Common myeloid progenitor, CD34-positive (primary cell): ENCODE results near the gene GNAI3.

ENCODE experiments used
- CTCF ChIA-PET: fragments of 350-600 bp; sonication (Branson Sonifier 250); formaldehyde crosslinking; loops from one replicate; lab custom pipeline; 2021; ENCODE audit warnings: antibody characterized with exemption; lab: Charles Lee
- POLR2A ChIA-PET: fragments of 350-600 bp; sonication (Branson Sonifier 250); formaldehyde crosslinking; loops from one replicate; lab custom pipeline; 2021; ENCODE audit warnings: antibody characterized with exemption; lab: Charles Lee
- DNase-seq, 3 donors: peaks; one replicate each; pipeline versions ENCODE4 v3.0.0 to v3.0.0-alpha.2; 2013
- H3K27ac ChIP-seq, 2 experiments: 1 replicate in 1 of 2; 2 replicates in 1 of 2; pipeline ENCODE4 v1.7.0; 2013; ENCODE audit warnings: inconsistent platforms in 2 of 2, low read length in 2 of 2, mild to moderate bottlenecking in 2 of 2, low read depth in 1 of 2, moderate library complexity in 1 of 2; ENCODE audit not compliant: severe bottlenecking in 2 of 2, insufficient read depth in 1 of 2, poor library complexity in 1 of 2
- H3K27me3 ChIP-seq, 5 experiments: replicated peaks in 2 of 5; 1 replicate in 3 of 5; 2 replicates in 2 of 5; pipeline versions ENCODE4 v1.6.1 to v1.7.0; 2013; ENCODE audit warnings: low read length in 4 of 5, mild to moderate bottlenecking in 2 of 5, moderate library complexity in 2 of 5, inconsistent platforms in 1 of 5; ENCODE audit not compliant: insufficient read depth in 5 of 5, control insufficient read depth in 4 of 5
- H3K36me3 ChIP-seq, 4 experiments: 1 replicate in 2 of 4; 2 replicates in 2 of 4; pipeline versions ENCODE4 v1.6.1 to v1.7.0; 2013; ENCODE audit warnings: low read length in 3 of 4, control low read depth in 1 of 4, mild to moderate bottlenecking in 1 of 4; ENCODE audit not compliant: control insufficient read depth in 4 of 4, insufficient read depth in 4 of 4
- H3K4me1 ChIP-seq, 4 experiments: 1 replicate in 3 of 4; 2 replicates in 1 of 4; pipeline versions ENCODE4 v1.6.1 to v1.7.1; 2013; ENCODE audit warnings: low read length in 3 of 4, mild to moderate bottlenecking in 3 of 4, control low read depth in 1 of 4, inconsistent platforms in 1 of 4, moderate library complexity in 1 of 4; ENCODE audit not compliant: control insufficient read depth in 4 of 4, insufficient read depth in 4 of 4; ENCODE audit errors: control extremely low read depth in 1 of 4
- H3K4me3 ChIP-seq, 7 experiments: 1 replicate in 4 of 7; 2 replicates in 3 of 7; pipeline versions ENCODE4 v1.5.1 to v1.7.0; 2013; ENCODE audit warnings: mild to moderate bottlenecking in 7 of 7, low read length in 6 of 7, moderate library complexity in 6 of 7, inconsistent platforms in 2 of 7, low read depth in 2 of 7, control low read depth in 1 of 7; ENCODE audit not compliant: insufficient read depth in 4 of 7, control insufficient read depth in 1 of 7; ENCODE audit errors: extremely low read depth in 1 of 7
- H3K9me3 ChIP-seq, 5 experiments: 1 replicate in 4 of 5; 2 replicates in 1 of 5; pipeline versions ENCODE4 v1.6.1 to v1.7.1; 2013; ENCODE audit warnings: low read length in 4 of 5, mild to moderate bottlenecking in 2 of 5, inconsistent platforms in 1 of 5, low read depth in 1 of 5, moderate library complexity in 1 of 5; ENCODE audit not compliant: control insufficient read depth in 4 of 5, insufficient read depth in 2 of 5; ENCODE audit errors: control extremely low read depth in 1 of 5
- WGBS: methylation state at CpG from one replicate; pipeline ENCODE4 v1.1.5; 2013; ENCODE audit not compliant: insufficient coverage; 5-methylcytosine and 5-hydroxymethylcytosine counted together

The GNAI3 gene

DNA sequence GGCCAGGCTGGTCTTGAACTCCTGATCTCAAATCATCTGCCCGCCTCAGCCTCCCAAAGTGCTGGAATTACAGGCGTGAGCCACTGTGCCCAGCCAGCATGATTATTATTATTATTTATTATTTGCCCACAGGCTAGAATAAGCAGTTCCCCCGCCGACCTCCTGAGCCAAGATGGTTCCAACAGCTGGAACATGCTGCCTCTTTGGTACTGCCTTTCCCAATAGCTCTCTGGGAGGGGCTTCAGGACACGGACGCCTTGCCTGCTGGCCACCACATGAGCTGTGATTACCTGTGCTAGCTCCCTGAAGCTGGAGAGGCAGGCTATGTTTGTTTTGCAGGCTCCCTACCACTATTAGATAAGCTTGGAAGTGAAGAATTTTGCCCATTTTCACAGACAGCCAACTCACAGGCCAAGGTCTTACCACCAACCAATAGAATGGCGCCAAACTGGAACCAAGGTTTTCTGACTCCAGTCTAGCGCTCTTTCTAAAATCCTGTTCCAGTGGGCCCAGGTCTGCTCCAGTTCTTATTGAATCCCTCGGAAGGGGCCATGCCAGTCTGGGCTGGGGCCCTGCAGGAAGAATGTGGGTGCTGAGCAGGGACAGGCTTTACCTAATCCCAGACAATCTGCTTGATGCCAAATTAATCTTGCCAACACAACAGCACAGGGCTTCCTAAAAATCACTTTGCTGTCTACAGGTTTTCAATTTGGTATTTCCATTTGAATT lies 10.8 kb upstream of the GNAI3 start:
- DNase-seq, result no peak
- Histone ChIP-seq H3K4me1 (peaks cover 0 to 9% (median 2%) of the 10 kb centered on the region in 4 experiments), H3K27me3 (peaks cover 0 to 3% (median 0%) of the 10 kb centered on the region in 5 experiments), H3K27ac (no peak overlapping the region), H3K36me3 (no peaks in the 10 kb centered on the region), H3K4me3 (no peak overlapping the region), H3K9me3 (no peaks in the 10 kb centered on the region)
- ChIA-PET CTCF (interaction anchor here (1.1 to 26.3 kb wide), 9 partner anchors 5 to 446 kb away, joined by 3 to 1203 read pairs (median 4); partner anchors contain the start of genes AMIGO1, AMPD2, ATXN7L2 and CYB561D1), POLR2A (no interaction called here)
- WGBS, result 100% methylated on average over 6 of the region's 9 CpGs

DNA sequence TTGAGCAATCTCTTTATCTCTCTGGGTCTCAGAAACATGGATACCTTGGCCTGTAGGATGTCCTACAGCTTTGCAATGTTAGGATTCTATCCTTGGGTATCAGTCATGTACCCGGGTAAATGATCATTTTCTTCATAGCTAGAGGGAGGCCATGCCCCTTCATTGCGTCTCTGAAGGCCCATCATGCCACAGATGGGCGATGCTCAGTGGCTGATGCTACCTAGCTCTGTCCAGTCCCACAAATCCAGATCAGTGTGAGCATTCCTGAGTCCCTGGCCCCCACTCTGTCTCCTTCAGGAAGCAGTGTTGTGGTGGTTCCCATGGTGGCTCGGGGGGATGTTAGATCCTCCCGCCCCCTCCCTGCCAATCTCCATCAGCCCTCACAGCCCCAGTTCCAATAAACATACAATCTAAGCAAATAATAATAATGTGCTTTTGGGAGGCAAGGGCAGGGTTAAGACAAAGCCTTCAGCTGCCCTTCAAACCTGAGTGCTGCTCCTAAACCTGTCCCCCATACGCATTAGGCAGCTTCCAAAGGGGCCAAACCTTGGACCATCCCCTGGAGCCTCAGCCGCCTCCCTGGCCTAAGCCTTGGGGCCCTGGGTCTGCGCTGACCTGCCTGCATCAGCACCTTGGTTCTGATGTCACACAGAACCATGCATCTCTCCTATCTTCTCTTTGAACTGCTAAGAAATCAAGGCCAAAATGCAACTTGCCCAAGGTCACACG lies 9.4 kb upstream of the GNAI3 start:
- POLR2A ChIA-PET, result no interaction called here

DNA sequence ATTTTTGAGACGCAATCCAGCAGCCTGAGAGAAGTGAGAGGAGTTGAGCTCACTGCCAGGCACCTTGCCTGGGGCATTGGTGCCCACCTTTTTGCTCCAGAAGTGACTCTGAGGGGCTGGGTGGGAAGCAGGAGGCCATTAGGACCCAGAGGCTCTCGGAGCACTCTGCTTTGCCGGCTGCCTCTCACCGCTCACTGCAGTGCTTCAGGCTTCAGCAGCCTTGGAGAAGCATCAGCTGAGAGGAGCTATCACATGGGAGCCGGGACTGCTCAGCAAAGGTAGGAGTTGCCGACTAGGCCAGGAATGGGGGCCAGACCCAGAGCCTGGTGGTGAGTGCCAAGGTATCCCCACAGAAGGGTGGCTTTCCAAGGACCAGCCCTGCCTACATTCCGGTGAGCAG lies 8.7 kb upstream of the GNAI3 start, which contains the start of gene GPR61:
Gene GPR61, plus strand, starts transcription at position 197 of the 400 bp plus-strand sequence. CDS start 3,151 bp downstream, outside the sequence.
- Histone ChIP-seq H3K4me1 (peaks cover 0 to 7% (median 0%) of the 10 kb centered on the region in 4 experiments), H3K36me3 (no peaks in the 10 kb centered on the region), H3K4me3 (no peak within 1 kb of the TSS), H3K9me3 (no peaks in the 10 kb centered on the region), H3K27ac (no peak within 1 kb of the TSS), H3K27me3 (peaks cover 0 to 3% (median 0%) of the 10 kb centered on the region in 5 experiments)
- ChIA-PET POLR2A (no interaction called here), CTCF (interaction anchor here (1.4 to 26.3 kb wide), 6 partner anchors 7 to 444 kb away, joined by 3 to 1203 read pairs (median 116); partner anchors contain the start of genes AMIGO1, AMPD2, ATXN7L2 and CYB561D1)
- no peak for DNase-seq
- WGBS, result 91% methylated on average over 7 of the region's 7 CpGs

More for the DNA sequence above, 9.4 kb upstream of the GNAI3 start:
- no peak overlapping the region for H3K27ac ChIP-seq
- H3K4me1 ChIP-seq, result peaks cover 0 to 7% (median 0%) of the 10 kb centered on the region in 4 experiments
- H3K27me3 ChIP-seq, result peaks cover 0 to 3% (median 0%) of the 10 kb centered on the region in 5 experiments
- H3K4me3 ChIP-seq, result no peak overlapping the region
- CTCF ChIA-PET, result interaction anchor here (1.1 to 26.3 kb wide), 10 partner anchors 7 to 445 kb away, joined by 3 to 1203 read pairs (median 4); partner anchors contain the start of genes AMIGO1, AMPD2, ATXN7L2 and CYB561D1
- no peak for DNase-seq
- H3K9me3 ChIP-seq, result no peaks in the 10 kb centered on the region
- WGBS, result 100% methylated on average over 7 of the region's 9 CpGs
- no peaks in the 10 kb centered on the region for H3K36me3 ChIP-seq

DNA sequence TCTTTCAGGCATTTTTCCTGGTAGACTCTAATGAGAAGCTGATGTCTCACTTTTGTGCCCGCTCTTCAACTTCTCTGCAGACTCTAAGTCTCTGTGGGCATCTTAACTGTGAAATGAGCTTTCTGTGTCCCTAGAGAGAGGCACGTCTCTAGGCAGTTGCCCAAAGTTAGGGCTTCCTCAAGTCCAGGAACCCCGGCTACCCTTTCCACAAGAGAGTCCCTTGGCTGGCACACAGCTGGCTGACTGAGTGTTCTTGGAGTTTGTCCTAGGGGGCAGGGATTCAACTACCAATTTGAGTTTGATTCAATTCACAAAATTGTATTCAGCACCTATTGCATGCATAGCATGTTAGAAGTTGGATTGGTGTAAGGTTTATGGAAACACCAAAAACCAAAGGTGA lies 7.3 kb upstream of the GNAI3 start:
- H3K4me3 ChIP-seq, result no peak overlapping the region
- POLR2A ChIA-PET, result no interaction called here
- H3K9me3 ChIP-seq, result no peaks in the 10 kb centered on the region
- no peaks in the 10 kb centered on the region for H3K36me3 ChIP-seq
- no peak overlapping the region for H3K27ac ChIP-seq
- DNase-seq, result no peak
- WGBS, result 100% methylated on average over 2 of the region's 3 CpGs
- CTCF ChIA-PET, result interaction anchor here (1.0 to 26.3 kb wide), 8 partner anchors 9 to 443 kb away, joined by 3 to 1203 read pairs (median 58); partner anchors contain the start of genes AHCYL1, AMIGO1, AMPD2 and ATXN7L2
- H3K27me3 ChIP-seq, result peaks cover 0 to 3% (median 0%) of the 10 kb centered on the region in 5 experiments
- peaks cover 0 to 3% (median 0%) of the 10 kb centered on the region in 4 experiments for H3K4me1 ChIP-seq

DNA sequence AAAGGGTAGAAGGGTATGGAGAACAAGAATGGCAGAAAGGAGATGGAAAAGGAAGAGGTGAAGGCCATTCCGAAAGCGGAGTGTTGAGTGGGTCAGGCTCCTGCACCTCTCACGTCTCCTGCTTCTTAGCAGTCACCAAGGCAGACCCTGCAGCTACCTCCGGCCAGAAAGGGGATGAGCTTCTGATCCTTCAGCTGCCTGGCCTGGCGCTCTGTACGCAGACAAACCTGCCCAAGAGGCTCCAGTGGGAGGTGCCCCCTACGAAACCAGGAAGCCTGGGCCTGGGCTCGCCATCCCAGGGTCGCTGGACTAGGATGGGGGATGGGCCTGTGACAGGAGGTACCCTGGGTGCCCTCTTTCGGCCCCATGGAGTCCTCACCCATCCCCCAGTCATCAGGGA lies 5.8 kb upstream of the GNAI3 start:
- ChIA-PET CTCF (interaction anchor here (1.9 to 26.3 kb wide), 5 partner anchors 10 to 231 kb away, joined by 5 to 1203 read pairs (median 121); partner anchors contain the start of genes AMIGO1, AMPD2, ATXN7L2 and CYB561D1), POLR2A (no interaction called here)
- Histone ChIP-seq H3K27me3 (peaks cover 0 to 3% (median 0%) of the 10 kb centered on the region in 5 experiments), H3K9me3 (no peaks in the 10 kb centered on the region), H3K4me1 (peaks cover 13% of the 10 kb centered on the region in 4 experiments), H3K4me3 (no peak overlapping the region), H3K36me3 (no peaks in the 10 kb centered on the region), H3K27ac (no peak overlapping the region)
- WGBS, result 97% methylated on average over 9 of the region's 10 CpGs
- DNase-seq, result no peak

DNA sequence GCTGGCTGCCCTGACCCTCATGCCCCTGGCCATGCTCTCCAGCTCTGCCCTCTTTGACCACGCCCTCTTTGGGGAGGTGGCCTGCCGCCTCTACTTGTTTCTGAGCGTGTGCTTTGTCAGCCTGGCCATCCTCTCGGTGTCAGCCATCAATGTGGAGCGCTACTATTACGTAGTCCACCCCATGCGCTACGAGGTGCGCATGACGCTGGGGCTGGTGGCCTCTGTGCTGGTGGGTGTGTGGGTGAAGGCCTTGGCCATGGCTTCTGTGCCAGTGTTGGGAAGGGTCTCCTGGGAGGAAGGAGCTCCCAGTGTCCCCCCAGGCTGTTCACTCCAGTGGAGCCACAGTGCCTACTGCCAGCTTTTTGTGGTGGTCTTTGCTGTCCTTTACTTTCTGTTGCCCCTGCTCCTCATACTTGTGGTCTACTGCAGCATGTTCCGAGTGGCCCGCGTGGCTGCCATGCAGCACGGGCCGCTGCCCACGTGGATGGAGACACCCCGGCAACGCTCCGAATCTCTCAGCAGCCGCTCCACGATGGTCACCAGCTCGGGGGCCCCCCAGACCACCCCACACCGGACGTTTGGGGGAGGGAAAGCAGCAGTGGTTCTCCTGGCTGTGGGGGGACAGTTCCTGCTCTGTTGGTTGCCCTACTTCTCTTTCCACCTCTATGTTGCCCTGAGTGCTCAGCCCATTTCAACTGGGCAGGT lies 5.0 kb upstream of the GNAI3 start:
- H3K27me3 ChIP-seq, result peaks cover 0 to 3% (median 0%) of the 10 kb centered on the region in 5 experiments
- no peak overlapping the region for H3K27ac ChIP-seq
- 96% methylated on average over 20 of the region's 24 CpGs for WGBS
- no peak overlapping the region for H3K4me3 ChIP-seq
- H3K36me3 ChIP-seq, result no peaks in the 10 kb centered on the region
- H3K4me1 ChIP-seq, result peaks cover 14 to 18% (median 15%) of the 10 kb centered on the region in 4 experiments
- ChIA-PET POLR2A (no interaction called here), CTCF (interaction anchor here (1.8 to 26.3 kb wide), 5 partner anchors 11 to 230 kb away, joined by 4 to 1203 read pairs (median 121); partner anchors contain the start of genes AMIGO1, AMPD2, ATXN7L2 and CYB561D1)
- no peaks in the 10 kb centered on the region for H3K9me3 ChIP-seq
- no peak for DNase-seq
